Keratinocyte (primary cell): ENCODE data around the gene FBXL5. TPM values are rescaled to one million over a fixed set of nuclear protein-coding genes. Genes with fewer than 3 reads are reported as not detected.

Experiments
- DNase-seq: peaks from one replicate; pipeline ENCODE4 v3.0.0-alpha.2; 2011; ENCODE audit warnings: low read depth, missing footprints, low spot score
- FAIRE-seq: peaks from 2 replicates; lab custom pipeline; 2011; peaks lifted over from hg19 to GRCh38; lab: Jason Lieb, UNC
- H2AFZ ChIP-seq: 2 replicates; pipeline ENCODE4 v1.6.0; 2012; ENCODE audit warnings: low read length, control low read depth, inconsistent platforms; ENCODE audit not compliant: control insufficient read depth
- H3K27ac ChIP-seq: 2 replicates; pipeline ENCODE4 v1.5.1; 2011; ENCODE audit warnings: low read length; ENCODE audit not compliant: control insufficient read depth, insufficient read depth
- H3K27me3 ChIP-seq: 3 replicates; pipeline ENCODE4 v1.6.0; 2011; ENCODE audit warnings: low read length; ENCODE audit not compliant: control insufficient read depth, insufficient read depth; ENCODE audit errors: extremely low read depth
- H3K36me3 ChIP-seq, 2 experiments: 2 replicates in 1 of 2; 3 replicates in 1 of 2; pipeline ENCODE4 v1.5.1; 2011; ENCODE audit warnings: low read length in 2 of 2, mild to moderate bottlenecking in 1 of 2; ENCODE audit not compliant: control insufficient read depth in 2 of 2, insufficient read depth in 2 of 2; ENCODE audit errors: extremely low read depth in 1 of 2
- H3K4me1 ChIP-seq: 3 replicates; pipeline ENCODE4 v1.5.1; 2011; ENCODE audit warnings: low read length; ENCODE audit not compliant: control insufficient read depth, insufficient read depth; ENCODE audit errors: extremely low read depth
- H3K4me2 ChIP-seq: 3 replicates; pipeline ENCODE4 v1.6.0; 2011; ENCODE audit warnings: low read depth, low read length; ENCODE audit not compliant: control insufficient read depth, insufficient read depth; ENCODE audit errors: extremely low read depth
- H3K4me3 ChIP-seq, 3 experiments: fragments of 200-600 bp in 1 of 3; sonication (generic) in 1 of 3; 2 replicates in 2 of 3; 3 replicates in 1 of 3; pipeline ENCODE4 v1.5.1; 2011 to 2016; ENCODE audit warnings: low read length in 3 of 3, mild to moderate bottlenecking in 3 of 3, control low read depth in 2 of 3, inconsistent platforms in 1 of 3, low read depth in 1 of 3, mixed read lengths in 1 of 3, mixed run types in 1 of 3, moderate library complexity in 1 of 3; ENCODE audit not compliant: control insufficient read depth in 2 of 3, insufficient read depth in 2 of 3; ENCODE audit errors: extremely low read depth in 1 of 3
- H3K79me2 ChIP-seq: 2 replicates; pipeline ENCODE4 v1.6.0; 2012; ENCODE audit warnings: low read length; ENCODE audit not compliant: control insufficient read depth, insufficient read depth
- H3K9ac ChIP-seq: 3 replicates; pipeline ENCODE4 v1.6.0; 2011; ENCODE audit warnings: low read length; ENCODE audit not compliant: control insufficient read depth, insufficient read depth; ENCODE audit errors: extremely low read depth
- H3K9me1 ChIP-seq: 3 replicates; pipeline ENCODE4 v1.6.0; 2011; ENCODE audit warnings: low read length; ENCODE audit not compliant: control insufficient read depth, insufficient read depth; ENCODE audit errors: extremely low read depth
- H3K9me3 ChIP-seq: 2 replicates; pipeline ENCODE4 v1.5.1; 2012; ENCODE audit warnings: low read depth, low read length; ENCODE audit not compliant: control insufficient read depth
- H4K20me1 ChIP-seq: 3 replicates; pipeline ENCODE4 v1.6.0; 2011; ENCODE audit warnings: low read length; ENCODE audit not compliant: control insufficient read depth, insufficient read depth; ENCODE audit errors: extremely low read depth
- EZH2 ChIP-seq: IDR thresholded peaks from one replicate; pipeline ENCODE4 v1.6.1; 2012; ENCODE audit warnings: inconsistent platforms, mild to moderate bottlenecking, low read length, moderate library complexity
- dilution Hi-C: fragments of 300-500 bp; cut with MboI; formaldehyde crosslinking; loops from one replicate; pipeline ENCODE4 v1.7.0; 2020; ENCODE audit warnings: low sequenced_read_pairs; ENCODE audit not compliant: extremely low pct_ligation_motif_present
- polyA plus RNA-seq, 5 experiments: library from polyadenylated mRNA; depleted of rRNA in 3 of 5; stranded (reverse) in 3 of 5; stranded (forward) in 1 of 5; unstranded in 1 of 5; fragments of >200 nt; gene quantifications; 1 replicate in 1 of 5; 2 replicates in 3 of 5; 3 replicates in 1 of 5; pipeline versions ENCODE4 v1.2.1 to v1.2.3, GENCODE V29; 2011 to 2012; ENCODE audit warnings: missing spikeins in 2 of 5, low read depth in 1 of 5, low replicate concordance in 1 of 5
- TF ChIP-seq, protein P1 (sequence below), 3 experiments: IDR thresholded peaks in 1 of 3; conservative IDR thresholded peaks in 1 of 3; optimal IDR thresholded peaks in 1 of 3; 2 replicates in 2 of 3; 3 replicates in 1 of 3; pipeline versions ENCODE3 to v1.5.1; 2011; ENCODE audit warnings: low read length in 3 of 3, mild to moderate bottlenecking in 3 of 3, moderate library complexity in 2 of 3, control low read depth in 1 of 3, inconsistent platforms in 1 of 3; ENCODE audit not compliant: insufficient read depth in 2 of 3; ENCODE audit errors: extremely low read depth in 1 of 3

The FBXL5 gene
- polyA plus RNA-seq, 1 donor (not counting 4 experiments of a cell fraction or from before 2014, with no cell fraction given): 63.1 TPM

GRCh38 chr4:15557786-15558550 lies 97.2 kb downstream of the FBXL5 start:
- FAIRE-seq (no peak), DNase-seq (no peak)
- Histone ChIP-seq H3K4me3 (no peak overlapping the region), H3K4me1 (peaks cover 10% of the 10 kb centered on the region), H3K27ac (no peak overlapping the region), H3K27me3 (no peaks in the 10 kb centered on the region), H3K4me2 (no peak overlapping the region), H3K36me3 (peaks cover 0 to 4% of the 10 kb centered on the region in 2 experiments), H2AFZ (no peak overlapping the region), H3K9me1 (no peaks in the 10 kb centered on the region), H4K20me1 (no peaks in the 10 kb centered on the region), H3K9ac (no peak overlapping the region), H3K79me2 (no peaks in the 10 kb centered on the region), H3K9me3 (no peaks in the 10 kb centered on the region)
- dilution Hi-C loops: no loop called here
- TF ChIP-seq, protein P1, sequence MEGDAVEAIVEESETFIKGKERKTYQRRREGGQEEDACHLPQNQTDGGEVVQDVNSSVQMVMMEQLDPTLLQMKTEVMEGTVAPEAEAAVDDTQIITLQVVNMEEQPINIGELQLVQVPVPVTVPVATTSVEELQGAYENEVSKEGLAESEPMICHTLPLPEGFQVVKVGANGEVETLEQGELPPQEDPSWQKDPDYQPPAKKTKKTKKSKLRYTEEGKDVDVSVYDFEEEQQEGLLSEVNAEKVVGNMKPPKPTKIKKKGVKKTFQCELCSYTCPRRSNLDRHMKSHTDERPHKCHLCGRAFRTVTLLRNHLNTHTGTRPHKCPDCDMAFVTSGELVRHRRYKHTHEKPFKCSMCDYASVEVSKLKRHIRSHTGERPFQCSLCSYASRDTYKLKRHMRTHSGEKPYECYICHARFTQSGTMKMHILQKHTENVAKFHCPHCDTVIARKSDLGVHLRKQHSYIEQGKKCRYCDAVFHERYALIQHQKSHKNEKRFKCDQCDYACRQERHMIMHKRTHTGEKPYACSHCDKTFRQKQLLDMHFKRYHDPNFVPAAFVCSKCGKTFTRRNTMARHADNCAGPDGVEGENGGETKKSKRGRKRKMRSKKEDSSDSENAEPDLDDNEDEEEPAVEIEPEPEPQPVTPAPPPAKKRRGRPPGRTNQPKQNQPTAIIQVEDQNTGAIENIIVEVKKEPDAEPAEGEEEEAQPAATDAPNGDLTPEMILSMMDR (optimal IDR thresholded peaks at IDR 0.05 in 1 of 3, IDR thresholded peaks at IDR 0.05 in 1 of 3, conservative IDR thresholded peaks at IDR 0.05 in 1 of 3; ENCODE audit: extremely low read depth in 1 of 3, insufficient read depth in 2 of 3, low read length in 3 of 3): no peak
- no peak for TF ChIP-seq EZH2

DNA sequence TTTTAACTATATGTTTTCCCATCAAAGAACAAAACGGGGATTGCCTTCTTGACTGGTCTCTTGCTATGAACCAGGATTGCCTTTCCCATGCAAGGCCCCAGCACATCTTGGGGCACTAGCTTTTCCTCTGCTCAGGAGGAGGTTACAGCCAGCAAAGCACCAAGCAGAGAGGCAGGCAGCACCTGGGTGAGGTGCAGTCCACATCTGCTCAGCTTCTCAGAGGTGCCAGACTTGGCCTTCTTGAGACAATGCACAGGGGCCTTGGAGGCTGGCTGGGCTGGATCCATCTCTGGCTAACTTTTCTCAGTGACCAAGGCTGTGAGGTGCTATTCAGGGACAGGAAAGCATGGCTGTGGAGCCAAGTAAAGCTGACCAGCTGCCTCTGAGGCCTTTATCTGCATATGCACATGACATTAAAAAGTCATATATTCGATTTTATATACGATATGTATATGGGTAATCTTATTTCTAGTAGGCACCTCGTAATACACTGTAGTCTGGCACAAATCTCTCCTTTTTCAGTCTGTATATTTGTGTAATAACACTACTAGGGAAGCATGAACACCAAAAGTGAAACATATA lies 98.6 kb downstream of the FBXL5 start:
- dilution Hi-C loops: no loop called here
- H3K4me1 ChIP-seq: no peaks in the 10 kb centered on the region

More for the DNA sequence above, 98.6 kb downstream of the FBXL5 start:
- no peaks in the 10 kb centered on the region for H3K9me3 ChIP-seq
- H3K4me2 ChIP-seq: no peak overlapping the region
- TF ChIP-seq EZH2: no peak
- TF ChIP-seq, protein P1 (optimal IDR thresholded peaks at IDR 0.05 in 1 of 3, IDR thresholded peaks at IDR 0.05 in 1 of 3, conservative IDR thresholded peaks at IDR 0.05 in 1 of 3; ENCODE audit: extremely low read depth in 1 of 3, insufficient read depth in 2 of 3, low read length in 3 of 3): no peak
- H3K9me1 ChIP-seq: no peaks in the 10 kb centered on the region
- no peaks in the 10 kb centered on the region for H4K20me1 ChIP-seq
- H3K9ac ChIP-seq: no peak overlapping the region
- DNase-seq (no peak), FAIRE-seq (no peak)
- no peak overlapping the region for H2AFZ ChIP-seq
- H3K36me3 ChIP-seq: no peaks in the 10 kb centered on the region
- H3K4me3 ChIP-seq: no peak overlapping the region
- H3K79me2 ChIP-seq: no peaks in the 10 kb centered on the region
- no peak overlapping the region for H3K27ac ChIP-seq
- H3K27me3 ChIP-seq: no peaks in the 10 kb centered on the region

Other genes starting within 250 kb of the FBXL5 start
- not detected in 3 replicates for gene C1QTNF7, start 227.3 kb downstream of the FBXL5 start, polyA plus RNA-seq
- 5.9 to 11.8 TPM (median 8.9 TPM) in 3 replicates for gene CC2D2A, start 185.5 kb downstream of the FBXL5 start, polyA plus RNA-seq
- gene FAM200B, start 26.5 kb upstream of the FBXL5 start, polyA plus RNA-seq: 15.6 to 36.6 TPM (median 33.4 TPM) in 3 replicates
- gene BST1, start 47.7 kb upstream of the FBXL5 start, polyA plus RNA-seq: 0.58 to 1.2 TPM (median 1.1 TPM) in 3 replicates
- 0.02 to 0.08 TPM (median 0.05 TPM) in 3 replicates for gene CD38, start 123.0 kb upstream of the FBXL5 start, polyA plus RNA-seq